ENCODE data around the gene UIMC1.

The UIMC1 gene

DNA sequence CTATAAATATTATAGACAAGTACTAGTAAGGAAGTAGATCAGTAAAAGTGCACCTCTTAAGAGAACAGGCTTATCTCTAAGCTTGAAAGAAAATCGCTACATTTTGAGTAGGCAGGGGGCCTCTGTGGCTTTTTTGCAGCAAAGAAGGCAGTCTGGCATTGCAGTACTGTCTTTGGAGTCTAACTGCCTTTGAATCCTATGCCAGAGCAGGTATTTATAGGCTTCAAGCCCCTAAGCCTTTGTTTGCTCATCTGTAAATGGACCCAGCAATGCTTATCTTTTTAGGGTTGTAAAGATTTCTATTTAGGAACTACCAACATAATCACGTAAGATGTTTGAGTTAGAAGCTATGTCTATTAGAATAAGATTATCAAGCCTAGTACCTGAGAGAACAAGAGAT is 83.8 kb downstream of the UIMC1 start:
- DNase-seq (ENCODE audit: low read depth): no peak
- TF ChIP-seq CTCF (IDR thresholded peaks at IDR 0.05; ENCODE audit: low read depth, low read length, missing control alignments): no peak
- no peak overlapping the region for H3K4me3 ChIP-seq (ENCODE audit: low read depth, low read length)

GRCh38 chr5:176921714-176922113 is 84.9 kb downstream of the UIMC1 start:
- no peak overlapping the region for H3K4me3 ChIP-seq (ENCODE audit: low read depth, low read length)
- DNase-seq (ENCODE audit: low read depth): no peak
- TF ChIP-seq CTCF (IDR thresholded peaks at IDR 0.05; ENCODE audit: low read depth, low read length, missing control alignments): no peak

DNA sequence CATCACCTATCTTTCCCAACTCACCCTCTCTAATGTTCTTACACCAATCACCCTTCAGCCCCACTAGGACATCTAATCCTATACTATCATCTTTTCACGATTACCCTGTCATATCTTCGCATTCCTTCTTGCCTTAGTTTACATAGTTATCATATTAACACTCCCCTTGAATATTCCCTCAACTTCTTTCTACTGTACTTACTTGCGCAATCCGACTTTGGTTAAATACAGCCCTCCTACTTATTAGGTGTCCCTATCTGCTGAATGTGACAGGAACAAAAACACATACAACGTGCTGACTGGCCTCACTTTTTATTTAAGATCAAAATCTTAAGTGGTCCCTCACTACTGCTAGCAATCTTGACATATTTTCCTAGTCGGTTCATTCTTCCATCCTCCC is 88.0 kb downstream of the UIMC1 start:
- no peak for TF ChIP-seq CTCF (IDR thresholded peaks at IDR 0.05; ENCODE audit: low read depth, low read length, missing control alignments)
- DNase-seq (ENCODE audit: low read depth): no peak
- H3K4me3 ChIP-seq (ENCODE audit: low read depth, low read length): no peak overlapping the region

- H3K4me3 ChIP-seq (ENCODE audit: low read depth, low read length): no peak overlapping the region
- no peak for DNase-seq (ENCODE audit: low read depth)
- no peak for TF ChIP-seq CTCF (IDR thresholded peaks at IDR 0.05; ENCODE audit: low read depth, low read length, missing control alignments)
Measured at GRCh38 chr5:176916337-176916736, 90.2 kb downstream of the UIMC1 start.

GRCh38 chr5:176915906-176916305 is 90.7 kb downstream of the UIMC1 start:
- no peak overlapping the region for H3K4me3 ChIP-seq (ENCODE audit: low read depth, low read length)
- no peak for TF ChIP-seq CTCF (IDR thresholded peaks at IDR 0.05; ENCODE audit: low read depth, low read length, missing control alignments)
- no peak for DNase-seq (ENCODE audit: low read depth)

DNA sequence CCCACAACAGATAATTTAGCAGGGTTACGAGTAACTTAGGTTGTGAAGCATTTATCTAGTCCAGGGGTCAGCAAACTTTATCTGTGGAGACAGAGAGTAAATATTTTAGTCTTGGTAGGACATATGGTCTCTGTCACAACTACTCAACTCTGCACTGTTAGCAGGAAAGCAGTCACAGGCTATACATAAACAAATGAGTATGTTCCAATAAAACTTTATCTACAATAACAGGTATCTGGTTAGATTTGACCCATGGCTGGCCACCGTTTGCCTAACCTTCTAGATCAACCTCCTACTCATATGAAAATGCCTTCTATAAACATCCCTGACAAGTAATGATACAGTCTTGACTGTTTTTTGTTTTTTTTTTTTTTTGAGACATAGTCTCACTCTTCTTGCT is 94.5 kb downstream of the UIMC1 start:
- DNase-seq (ENCODE audit: low read depth): no peak
- no peak overlapping the region for H3K4me3 ChIP-seq (ENCODE audit: low read depth, low read length)
- TF ChIP-seq CTCF (IDR thresholded peaks at IDR 0.05; ENCODE audit: low read depth, low read length, missing control alignments): no peak

DNA sequence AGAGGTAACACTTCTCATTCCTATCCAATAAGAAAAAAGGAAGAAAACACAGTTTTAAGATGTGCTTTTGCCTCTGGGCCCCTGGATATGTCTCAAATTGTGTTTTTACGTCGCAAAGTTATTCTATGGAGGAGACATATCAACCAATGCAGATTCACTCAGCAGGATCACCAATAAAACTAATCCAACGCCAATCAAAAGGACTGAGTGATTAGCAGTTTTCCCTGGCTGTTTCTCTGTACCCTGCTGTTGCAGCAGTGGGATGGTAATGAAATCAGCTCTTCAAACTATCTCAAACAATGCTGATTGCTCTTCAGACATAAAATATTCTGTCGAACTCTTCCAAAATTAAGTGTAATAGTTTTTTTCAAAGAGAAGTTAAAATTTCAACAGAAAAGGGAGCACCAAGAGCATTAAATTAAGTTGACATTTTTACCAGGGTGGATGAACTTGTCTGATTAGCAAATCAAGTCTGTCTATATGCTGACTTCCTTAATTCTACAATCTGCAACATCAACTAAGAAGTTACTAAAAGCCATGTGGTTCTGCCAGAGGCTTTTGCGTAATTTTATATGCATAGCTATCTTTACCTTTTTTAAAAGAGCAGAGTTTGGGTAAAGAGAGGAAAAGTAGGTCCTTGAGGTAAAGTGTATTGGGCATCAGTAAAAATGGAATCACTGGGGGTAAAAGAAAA is 97.8 kb downstream of the UIMC1 start:
- no peak overlapping the region for H3K4me3 ChIP-seq (ENCODE audit: low read depth, low read length)
- DNase-seq (ENCODE audit: low read depth): no peak
- TF ChIP-seq CTCF (IDR thresholded peaks at IDR 0.05; ENCODE audit: low read depth, low read length, missing control alignments): no peak
